Islet precursor cell (in vitro differentiated cells): ENCODE data around the gene RAD51B.
"Not testable (repeated sequence)": the region's sequence is repeated elsewhere in the genome, so short reads cannot be mapped to it uniquely, and the experiment has no call there.

Experiments
- DNase-seq: peaks from one replicate; pipeline ENCODE4 v3.0.0-alpha.2; 2018

The RAD51B gene

DNA sequence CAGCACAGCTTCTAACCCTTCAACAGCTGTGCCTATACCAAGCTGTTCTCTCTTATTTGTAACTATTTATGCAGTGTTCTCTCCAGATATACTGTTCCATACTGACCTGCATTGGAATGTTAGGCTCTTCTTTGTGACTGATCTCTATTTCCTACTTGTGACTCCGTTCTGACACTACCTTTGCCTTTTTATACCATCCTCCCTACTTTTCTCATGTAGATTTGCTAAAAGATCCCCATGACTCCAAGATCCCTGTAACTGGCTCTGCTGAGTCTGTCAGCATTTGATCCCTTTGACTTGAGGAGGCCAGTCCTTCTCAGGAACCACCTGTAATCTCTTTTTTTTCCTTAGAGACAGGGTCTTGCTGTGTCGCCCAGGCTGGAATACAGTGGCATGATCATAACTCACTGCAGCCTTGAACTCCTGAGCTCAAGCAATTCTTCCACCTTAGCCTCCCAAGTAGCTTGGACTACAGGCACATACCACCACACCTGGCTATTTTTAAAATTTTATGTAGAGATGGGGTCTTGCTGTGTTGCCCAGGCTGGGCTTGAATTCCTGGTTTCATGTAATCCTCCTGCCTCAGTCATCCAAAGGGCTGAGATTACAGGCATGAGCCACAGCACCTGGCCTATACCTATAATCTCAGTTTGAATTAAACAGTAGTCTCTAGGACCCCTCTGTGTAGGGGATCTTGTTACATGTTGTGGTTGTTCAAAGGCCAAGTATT is 605.0 kb downstream of the RAD51B start:
- no peak for DNase-seq

DNA sequence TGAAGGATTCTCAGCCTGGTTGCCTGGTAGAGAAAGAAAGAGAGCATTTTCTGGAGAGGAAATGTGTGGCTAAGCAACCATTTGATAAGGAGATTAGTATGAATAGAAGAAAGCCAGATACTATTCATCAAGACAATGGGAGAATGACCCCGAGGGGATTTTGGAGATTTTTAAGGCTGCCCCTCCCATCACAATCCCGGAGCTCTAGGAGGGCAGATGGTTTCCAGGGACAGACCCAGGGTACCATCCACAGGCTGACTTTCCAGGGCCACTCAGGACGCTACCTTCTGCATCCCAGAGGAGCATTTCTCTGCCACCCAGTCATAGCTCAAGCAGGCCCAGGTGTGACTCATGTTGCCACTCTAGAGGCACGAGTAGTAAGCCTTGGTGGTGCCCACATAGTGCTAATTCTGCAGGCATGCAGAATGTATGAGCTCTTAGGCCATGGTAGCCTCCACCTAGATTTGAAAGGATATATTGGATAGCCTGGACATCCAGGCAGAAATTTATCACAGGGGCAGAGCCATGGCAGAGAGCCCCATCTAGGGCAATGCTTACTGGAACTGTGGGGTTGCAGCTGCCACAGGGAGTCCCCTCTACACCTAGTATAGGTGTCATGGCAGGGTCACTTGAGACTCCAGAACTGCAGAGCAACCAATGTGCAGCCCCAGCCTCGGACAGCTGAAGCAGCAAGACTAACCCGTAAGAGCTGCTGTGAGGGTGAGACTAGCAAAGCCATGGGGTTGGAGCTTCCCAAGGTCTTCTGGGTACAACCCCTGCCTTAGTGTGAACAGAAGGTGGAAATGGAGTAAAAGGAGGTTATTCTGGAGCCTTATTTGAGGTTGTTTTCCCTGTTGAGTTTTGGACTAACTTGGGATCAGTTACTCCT is 607.3 kb downstream of the RAD51B start:
- DNase-seq: no peak

DNA sequence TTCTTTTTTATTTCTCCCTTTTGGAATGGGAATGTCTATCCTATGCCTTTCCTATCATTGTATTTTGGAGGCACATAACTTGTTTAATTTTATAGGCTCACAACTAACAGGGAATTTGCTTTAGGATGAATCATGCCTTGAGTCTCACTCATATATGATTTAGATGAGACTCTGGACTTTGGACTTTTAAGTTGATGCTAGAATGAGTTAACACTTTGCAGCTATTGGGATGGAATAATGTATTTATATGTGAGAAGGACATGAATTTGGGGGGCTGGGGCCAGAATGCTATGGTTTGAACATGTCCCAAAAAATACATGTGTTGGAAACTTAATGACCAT is 607.9 kb downstream of the RAD51B start:
- no peak for DNase-seq

DNA sequence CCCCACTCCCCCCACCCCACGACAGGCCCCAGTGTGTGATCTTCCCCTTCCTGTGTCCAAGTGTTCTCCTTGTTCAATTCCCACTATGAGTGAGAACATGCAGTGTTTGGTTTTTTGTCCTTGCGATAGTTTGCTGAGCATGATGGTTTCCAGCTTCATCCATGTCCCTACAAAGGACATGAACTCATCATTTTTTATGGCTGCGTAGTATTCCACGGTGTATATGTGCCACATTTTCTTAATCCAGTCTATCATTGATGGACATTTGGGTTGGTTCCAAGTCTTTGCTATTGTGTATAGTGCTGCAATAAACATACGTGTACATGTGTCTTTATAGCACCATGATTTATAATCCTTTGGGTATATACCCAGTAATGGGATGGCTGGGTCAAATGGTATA is 609.3 kb downstream of the RAD51B start:
- not testable (repeated sequence) for DNase-seq

DNA sequence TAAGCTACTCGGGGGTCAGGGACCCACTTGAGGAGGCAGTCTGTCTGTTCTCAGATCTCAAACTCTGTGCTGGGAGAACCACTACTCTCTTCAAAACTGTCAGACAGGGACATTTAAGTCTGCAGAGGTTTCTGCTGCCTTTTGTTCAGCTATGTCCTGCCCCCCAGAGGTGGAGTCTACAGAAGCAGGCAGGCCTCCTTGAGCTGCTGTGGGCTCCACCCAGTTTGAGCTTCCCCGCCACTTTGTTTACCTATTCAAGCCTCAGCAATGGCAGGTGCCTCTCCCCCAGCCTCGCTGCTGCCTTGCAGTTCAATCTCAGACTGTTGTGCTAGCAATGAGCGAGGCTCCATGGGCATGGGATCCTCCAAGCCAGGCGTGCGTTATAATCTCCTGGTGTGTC is 614.6 kb downstream of the RAD51B start:
- not testable (repeated sequence) for DNase-seq

DNA sequence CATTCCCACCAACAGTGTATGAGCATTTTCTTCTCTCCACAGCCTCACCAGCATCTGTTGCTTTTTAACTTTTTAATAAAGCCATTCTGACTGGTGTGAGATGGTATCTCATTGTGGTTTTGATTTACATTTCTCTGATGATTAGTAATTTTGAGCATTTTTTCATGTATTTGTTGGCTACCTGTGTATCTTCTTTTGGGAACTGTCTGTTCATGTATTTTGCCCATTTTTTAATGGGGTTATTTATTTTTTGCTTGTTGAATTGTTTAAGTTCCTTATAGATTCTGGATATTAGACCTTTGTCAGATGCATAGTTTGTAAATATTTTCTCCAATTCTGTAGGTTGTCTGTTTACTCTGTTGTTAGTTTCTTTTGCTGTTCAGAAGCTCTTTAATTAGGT is 616.1 kb downstream of the RAD51B start:
- DNase-seq: not testable (repeated sequence)

DNA sequence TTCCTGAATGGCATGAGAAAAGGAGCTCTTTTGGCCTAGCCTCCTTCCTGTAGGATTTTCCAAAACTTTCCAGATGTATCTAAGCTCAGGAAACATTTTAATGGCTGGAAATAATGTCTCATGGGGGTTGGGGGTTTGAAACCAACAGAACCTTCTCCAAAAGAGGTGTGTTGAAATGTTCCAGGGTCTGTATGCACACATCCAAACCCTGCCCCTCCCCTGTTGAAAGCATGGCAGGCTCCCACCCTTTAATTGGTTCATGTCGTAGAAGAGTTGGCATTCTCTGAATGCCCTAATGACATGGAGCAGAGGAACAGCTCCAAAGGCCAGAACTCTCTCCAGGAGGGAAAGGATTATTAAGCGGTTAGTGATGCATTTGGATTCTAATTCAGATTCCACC is 620.1 kb downstream of the RAD51B start:
- DNase-seq: no peak

DNA sequence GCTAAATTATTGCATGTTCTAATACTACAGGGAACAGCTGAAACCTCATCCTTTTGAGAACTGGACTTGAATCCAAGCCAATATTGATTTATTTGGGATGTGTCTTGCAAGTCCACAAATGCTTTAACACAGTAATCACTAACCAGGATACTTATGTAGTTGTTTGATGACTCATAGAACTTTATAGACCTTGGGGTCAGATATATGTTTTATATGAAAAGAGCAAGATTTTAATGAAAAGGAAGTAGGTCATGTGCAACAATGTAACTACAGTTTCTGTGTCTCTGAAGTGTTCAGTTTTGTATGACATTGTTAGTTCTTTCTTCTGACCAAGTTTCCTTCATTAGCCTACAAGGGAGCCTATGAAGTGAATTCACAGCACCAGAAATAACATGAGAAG is 621.2 kb downstream of the RAD51B start:
- no peak for DNase-seq

DNA sequence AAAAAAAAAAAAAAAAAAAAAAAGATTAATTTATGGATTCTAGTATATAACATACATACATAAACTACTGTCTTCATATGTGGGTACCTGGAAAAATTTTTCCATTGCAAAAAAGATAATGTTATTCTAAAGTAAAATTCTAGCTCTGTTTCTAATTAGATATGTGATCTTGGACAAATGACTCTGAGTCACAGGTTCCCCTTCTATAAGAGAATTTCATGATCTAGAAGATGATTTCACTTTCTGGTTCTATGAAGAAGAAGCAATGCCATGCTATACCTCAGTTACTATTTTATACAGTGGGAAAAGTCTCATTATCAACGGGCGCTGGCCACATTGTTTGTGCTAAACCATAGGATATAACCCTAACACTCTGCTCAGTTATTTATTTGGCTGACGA is 622.0 kb downstream of the RAD51B start:
- DNase-seq: no peak

DNA sequence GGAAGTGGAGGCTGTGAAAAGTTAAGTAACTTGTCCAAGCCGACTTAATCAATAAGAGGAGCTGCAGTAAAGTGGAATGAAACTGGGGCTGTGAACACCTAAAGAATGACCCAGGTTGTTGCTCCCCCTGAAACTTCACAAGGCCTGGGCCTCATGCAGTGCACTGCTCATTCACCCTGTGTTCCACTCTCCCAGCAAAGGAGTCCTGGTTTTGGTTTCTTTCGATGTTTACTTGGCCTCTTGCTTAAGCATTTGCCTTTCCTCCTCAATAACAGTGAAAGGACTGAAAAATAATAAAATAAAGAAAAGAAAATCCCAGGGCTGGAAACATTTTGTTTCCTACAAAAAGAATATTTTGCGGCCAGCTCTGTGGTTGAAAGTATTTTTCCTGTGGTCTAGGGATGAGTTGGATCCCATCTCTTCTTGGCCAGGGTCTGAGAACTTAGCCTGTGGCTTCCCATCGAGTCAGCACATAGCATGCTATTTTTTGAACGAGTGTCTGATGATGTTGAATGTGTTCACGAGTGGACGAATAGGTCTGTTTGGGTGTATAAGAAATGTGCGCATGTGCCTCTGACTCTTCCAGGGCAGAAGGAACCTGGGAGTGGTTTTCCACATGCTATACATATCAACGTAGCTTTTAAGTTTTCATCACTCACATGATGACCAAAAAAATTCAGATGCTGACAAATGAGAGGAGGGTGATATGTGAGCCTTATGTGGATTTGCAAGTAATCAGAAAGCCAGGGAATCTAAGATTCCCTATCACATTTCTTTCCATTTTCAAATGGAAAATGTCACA is 623.5 kb downstream of the RAD51B start:
- DNase-seq: no peak

DNA sequence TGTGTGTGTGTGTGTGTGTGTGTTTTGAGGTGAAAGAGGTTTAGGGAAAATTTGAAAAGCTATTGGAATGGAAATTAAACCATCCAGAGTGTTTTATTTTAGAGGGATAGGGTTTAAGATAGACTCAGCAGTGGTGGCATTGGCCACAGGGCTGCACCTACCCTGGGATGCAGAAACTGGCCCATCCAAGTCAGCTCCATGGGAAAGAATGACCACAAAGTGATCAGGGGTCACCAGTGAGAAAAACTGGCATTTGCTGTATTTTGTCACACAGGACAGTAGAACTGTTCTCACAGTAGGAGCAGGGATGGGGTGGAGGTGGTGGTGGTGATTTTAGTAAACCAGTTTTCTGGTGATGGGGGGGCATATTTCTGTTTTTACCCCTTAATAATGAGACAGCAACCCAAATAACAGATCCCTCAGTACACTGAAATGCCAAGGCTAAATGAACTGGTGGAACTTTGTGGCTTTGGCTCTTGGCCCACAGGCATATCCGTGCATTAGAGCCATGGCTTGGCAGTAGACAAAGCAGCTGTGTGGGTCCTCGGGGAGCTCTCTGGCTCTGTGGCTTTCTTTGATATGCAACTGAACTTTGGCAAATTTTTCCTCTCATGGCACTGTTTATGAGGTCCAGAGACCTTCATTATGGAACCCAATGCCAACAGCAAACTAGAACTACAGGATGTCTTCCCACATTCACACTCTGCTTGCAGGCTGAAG is 625.0 kb downstream of the RAD51B start:
- no peak for DNase-seq

DNA sequence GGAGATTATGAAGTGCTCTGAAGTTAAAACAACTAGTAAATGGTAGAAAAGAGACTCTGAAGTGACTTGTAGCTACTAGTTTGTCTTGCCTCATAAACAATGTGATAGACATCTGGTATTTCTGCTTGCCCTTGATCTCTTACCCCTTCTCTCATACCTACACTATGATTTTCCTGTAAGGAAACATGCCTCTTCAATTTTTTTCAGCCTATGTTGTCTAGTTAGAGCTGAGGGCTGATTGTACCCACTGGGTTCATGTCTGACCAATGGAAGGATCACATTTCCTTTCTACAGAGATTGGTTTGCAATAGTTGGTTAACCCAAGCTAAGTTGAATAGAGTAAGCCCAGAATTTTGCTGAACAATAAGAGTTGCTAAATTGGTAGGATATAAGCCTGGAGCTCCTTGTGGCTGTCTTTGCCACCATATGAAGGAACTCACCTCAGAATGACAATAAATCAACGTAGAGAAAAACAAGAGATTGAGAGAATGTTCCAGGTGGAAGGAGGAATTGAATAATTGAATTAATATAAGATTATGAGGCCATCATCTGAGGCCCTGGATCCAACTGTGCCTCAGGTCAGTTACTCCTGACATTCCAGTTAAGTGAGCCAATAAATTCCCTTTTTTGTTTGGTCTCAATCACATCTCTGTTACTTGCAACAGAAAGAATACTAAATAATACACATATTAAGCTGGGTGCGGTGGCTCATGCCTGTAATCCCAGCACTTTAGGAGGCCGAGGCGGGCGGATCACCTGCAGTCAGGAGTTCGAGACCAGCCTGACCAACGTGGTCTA is 626.9 kb downstream of the RAD51B start:
- DNase-seq: no peak

DNA sequence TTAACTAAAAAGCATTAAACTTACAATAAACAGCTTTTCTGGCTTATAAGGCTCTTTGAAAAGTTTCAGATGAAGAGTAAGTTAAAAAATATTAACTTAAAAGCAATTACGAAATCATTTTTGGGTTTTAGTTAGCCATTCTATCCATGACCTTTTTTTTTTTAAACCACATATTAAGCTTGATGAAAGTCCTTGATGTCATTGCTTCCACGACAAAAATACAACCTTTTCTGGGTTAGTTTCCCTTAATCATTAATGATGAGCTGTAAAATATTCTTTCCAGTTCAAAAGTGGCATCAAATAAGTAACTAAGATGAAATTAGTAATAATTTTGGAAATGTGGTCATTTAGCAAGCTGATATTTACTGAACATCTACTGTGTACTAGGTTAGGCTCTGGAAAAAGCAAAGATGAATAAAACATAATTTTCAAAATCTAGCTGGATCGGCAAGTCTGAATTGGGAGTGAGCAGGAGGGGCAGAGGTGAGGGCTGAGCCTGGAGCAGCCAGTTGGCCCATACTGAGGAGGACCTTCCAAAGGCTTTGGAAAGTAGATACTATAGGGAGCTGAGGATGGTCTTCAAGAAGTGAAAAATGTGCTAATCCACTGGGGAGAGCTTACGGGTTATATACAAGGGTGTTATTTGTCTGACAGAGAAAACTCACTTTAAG is 628.1 kb downstream of the RAD51B start:
- no peak for DNase-seq

DNA sequence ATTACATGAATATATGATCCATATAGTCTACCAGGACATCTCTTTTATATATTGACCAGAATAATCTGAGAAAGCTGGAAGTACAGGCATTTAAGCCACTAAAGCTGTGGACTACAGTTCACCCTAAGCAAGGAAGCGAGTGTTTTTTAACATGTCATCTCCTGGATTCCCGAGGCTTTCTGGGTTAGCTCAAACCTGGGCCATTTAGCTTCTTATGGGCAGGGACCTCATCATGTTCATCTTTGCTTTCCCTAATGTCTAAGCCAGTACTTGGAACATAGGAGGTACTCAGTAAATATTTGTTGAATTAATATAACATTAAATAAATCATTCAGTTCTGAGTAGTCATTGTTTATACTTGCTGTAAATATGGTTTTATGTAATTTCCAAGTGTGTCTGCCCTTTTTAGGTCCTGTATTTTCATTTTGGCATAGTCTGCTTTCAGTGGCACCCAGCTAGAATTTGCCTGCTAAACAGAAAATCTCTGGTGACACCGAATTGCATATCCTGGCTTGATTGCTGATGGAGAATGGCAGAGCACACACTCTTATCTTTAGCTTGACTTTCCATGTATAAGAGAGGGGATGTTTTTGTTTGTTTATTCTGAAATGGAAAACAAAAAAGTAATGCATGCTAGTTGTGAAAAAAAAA is 628.8 kb downstream of the RAD51B start:
- DNase-seq: no peak

DNA sequence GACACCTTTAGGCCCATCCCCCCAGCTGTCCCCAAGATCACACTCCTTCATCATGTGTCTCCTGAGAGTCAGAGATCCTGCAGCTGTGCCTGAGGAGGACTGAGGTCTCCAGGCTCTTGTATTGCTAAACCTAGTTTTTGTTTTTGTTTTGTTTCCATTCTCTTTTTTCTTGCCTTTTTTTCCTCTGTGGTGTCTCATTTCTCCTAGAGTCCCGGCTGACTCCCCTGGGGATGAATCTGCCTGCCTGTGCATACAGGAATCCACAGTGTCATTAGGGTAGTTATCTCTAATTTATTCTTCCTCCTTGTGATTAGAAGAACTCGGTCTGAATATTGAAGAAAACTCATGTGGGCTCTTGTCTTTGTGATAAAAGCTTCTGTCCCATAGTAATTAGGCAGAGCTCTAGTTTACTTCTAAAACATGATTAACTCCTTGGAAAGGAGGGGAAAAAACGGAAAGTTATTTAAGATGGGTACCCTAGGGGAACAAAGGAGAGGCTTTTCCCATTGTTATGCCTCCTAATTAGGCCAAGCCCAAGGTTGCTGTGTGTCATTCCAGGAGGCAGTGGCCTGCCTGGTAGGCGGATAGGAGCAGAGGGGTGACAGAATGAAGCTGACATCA is 630.1 kb downstream of the RAD51B start:
- peak; percentile 61 for DNase-seq

DNA sequence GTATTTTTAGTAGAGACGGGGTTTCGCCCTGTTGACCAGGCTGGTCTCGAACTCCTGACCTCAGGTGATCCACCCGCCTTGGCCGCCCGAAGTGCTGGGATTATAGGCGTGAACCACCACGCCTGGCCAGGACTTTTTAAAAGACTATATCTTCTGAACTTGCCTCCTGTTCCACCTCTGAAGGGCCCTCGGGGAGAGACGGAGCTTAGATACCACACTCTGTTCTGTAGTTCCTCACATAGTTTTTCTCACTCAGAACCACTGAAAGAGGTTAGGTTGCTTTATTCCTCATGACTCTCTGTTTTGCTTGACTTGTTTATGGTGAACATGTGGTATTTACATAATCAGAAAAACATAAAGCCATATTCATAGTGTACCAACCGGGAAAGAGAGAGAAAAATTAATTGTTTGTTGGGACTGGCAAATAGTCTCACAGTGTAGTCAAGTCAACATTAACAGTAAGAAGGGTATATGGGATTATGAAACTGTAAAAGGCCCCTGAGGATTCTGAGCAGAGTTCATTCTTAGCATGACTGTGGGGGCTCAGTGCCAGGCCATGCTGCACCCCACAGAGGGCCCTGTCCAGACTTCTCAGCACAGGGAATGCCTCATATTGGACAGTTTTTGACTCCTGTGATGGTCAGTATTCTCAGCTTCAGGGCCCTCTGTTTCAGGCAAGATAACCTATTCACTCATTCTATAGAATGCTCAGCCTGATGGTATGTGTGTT is 631.0 kb downstream of the RAD51B start:
- peak; percentile 40 for DNase-seq

DNA sequence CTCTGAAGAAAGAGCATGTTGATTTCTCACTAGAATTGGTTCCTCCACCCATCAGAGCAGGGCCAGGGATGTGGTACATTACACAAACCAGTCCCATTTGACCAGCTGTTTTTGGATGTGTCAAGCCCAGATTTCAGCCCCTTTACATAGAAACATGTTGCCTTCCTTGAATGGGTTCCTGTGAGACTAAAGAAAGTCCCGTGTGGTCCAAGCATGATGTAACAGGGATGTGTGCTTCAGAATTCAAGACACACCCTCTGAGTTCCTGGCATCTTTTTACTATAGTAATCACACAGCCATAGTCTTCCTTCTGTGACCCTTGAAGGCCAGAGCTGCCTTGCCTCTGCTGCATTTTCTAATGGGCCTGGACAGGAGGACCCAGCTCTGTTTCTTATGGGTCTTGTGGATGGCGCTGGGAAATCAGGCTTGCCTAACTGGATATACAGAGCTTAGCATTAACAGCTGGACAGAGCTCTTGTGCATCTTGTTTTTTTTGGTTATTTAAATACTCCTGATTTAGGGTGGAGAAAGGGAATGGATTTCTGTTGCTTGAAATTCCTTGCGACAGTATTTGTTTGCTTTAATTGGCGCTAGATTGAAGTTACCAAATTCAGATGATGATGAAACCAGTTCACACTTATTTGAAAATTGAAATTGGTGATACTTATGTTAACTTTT is 632.3 kb downstream of the RAD51B start:
- DNase-seq: peak; percentile 32

DNA sequence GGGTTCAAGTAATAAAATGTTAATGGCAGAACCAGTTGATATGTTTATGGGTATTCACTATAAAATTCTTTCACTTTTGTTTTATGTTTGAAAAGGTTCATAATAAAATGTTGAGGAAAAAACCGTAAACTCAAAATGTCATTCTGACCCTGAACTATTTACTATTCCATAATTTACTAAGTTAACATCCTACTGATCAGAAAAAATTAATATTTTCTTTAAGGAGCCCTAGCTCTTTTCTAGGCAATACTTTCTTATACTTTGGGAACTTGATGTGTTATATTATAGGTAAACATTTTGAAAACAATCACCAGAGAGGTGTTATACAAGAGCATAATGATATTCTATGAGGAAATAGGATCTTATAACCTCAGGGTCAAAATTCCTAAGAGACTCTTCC is 638.7 kb downstream of the RAD51B start:
- no peak for DNase-seq

DNA sequence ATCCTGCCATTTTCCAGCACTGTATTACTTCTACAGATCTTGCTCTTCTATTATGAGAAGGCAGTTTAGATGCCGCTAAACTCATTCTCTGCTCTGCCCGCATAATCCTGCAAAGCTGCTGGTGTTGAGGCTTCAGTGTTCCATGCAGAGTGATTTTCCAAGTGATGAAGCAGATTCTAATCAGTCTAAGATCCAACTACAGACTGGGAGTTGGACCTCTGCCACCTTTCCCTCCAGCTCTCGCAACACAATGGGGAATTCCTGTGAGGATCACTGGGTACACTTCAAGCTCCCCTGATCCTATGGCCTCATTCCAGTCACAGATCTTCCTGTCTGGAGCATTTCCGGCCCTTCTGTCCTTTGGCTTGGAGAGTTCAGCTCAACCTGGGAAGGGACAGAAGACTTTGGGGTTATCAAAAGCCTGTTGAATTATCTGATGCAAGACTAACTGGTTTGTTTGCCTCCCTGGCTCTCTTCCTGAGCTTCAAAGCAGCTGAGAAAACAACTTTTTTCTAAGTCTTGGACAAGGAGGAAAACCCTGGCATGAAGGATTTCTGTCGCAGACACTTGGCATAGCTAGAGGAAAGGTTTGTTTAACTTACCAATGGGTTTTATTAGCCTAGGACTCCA is 639.4 kb downstream of the RAD51B start:
- DNase-seq: peak; percentile 80
